A549 (cell line): ENCODE measurements around the gene LDLRAD4. TPM values are rescaled to one million over a fixed set of nuclear protein-coding genes. Genes with fewer than 3 reads are reported as not detected.

Experiments
- ATAC-seq, 2 experiments: fragments of 200-7000 bp in 1 of 2; fragments of >200 bp in 1 of 2; cut with Nextera tagmentation in 1 of 2; cut with Tn5 transposase in 1 of 2; 3 replicates each; pipeline versions ENCODE4 v1.8.0 to v1.9.1; 2018 to 2020; ENCODE audit warnings: mild to moderate bottlenecking in 1 of 2, moderate library complexity in 1 of 2
- CTCF ChIA-PET: fragments of 300-600 bp; sonication (Branson Sonifier 250); formaldehyde crosslinking; extraction: SDS; loops from one replicate; lab custom pipeline; 2021; ENCODE audit warnings: antibody characterized with exemption, inconsistent platforms; lab: Yijun Ruan, JAX
- POLR2A ChIA-PET: fragments of 350-600 bp; formaldehyde crosslinking; extraction: SDS; loops from one replicate; lab custom pipeline; 2021; ENCODE audit warnings: antibody characterized with exemption, inconsistent platforms; lab: Yijun Ruan, JAX
- DNase-seq, 2 experiments: peaks; one replicate each; pipeline versions ENCODE4 v3.0.0 to v3.0.0-alpha.2; 2011 to 2016; ENCODE audit warnings: low read depth in 1 of 2, low spot score in 1 of 2
- FAIRE-seq: peaks from 2 replicates; lab custom pipeline; 2011; peaks lifted over from hg19 to GRCh38; lab: Jason Lieb, UNC
- H3K27ac ChIP-seq, 2 experiments: fragments of >200 bp; sonication (Bioruptor Twin); formaldehyde crosslinking; 3 replicates each; pipeline ENCODE4 v1.5.1; 2016 to 2017
- H3K4me1 ChIP-seq: fragments of >200 bp; sonication (Bioruptor Twin); formaldehyde crosslinking; 3 replicates; pipeline ENCODE4 v1.6.1; 2016
- H3K4me2 ChIP-seq: fragments of >200 bp; sonication (Bioruptor Twin); formaldehyde crosslinking; 3 replicates; pipeline ENCODE4 v1.6.1; 2016
- H3K4me3 ChIP-seq: fragments of >200 bp; sonication (Bioruptor Twin); formaldehyde crosslinking; 3 replicates; pipeline ENCODE4 v1.5.1; 2016
- H3K9me3 ChIP-seq: fragments of >200 bp; sonication (Bioruptor Twin); formaldehyde crosslinking; 3 replicates; pipeline ENCODE4 v1.6.1; 2016
- BHLHE40 ChIP-seq: IDR thresholded peaks from 2 replicates; pipeline ENCODE4 v1.6.1; 2012; ENCODE audit warnings: low read depth, low read length, inconsistent platforms
- CEBPB ChIP-seq, 2 experiments: fragments of >200 bp in 1 of 2; sonication (Bioruptor Twin) in 1 of 2; formaldehyde crosslinking in 1 of 2; IDR thresholded peaks; 2 replicates each; pipeline ENCODE4 v1.6.1; 2012 to 2016
- CHD2 ChIP-seq: fragments of 150-350 bp; IDR thresholded peaks from 2 replicates; pipeline ENCODE4 v1.6.1; 2014; ENCODE audit warnings: low read length; ENCODE audit not compliant: partially characterized antibody
- CHD4 ChIP-seq: fragments of 200-600 bp; sonication (generic); IDR thresholded peaks from 2 replicates; pipeline ENCODE4 v1.6.1; 2016; ENCODE audit warnings: antibody characterized with exemption, mild to moderate bottlenecking, borderline replicate concordance
- EHF ChIP-seq: fragments of 250-450 bp; sonication (Bioruptor Pico); IDR thresholded peaks from 2 replicates; pipeline ENCODE4 v1.5.0; 2020; ENCODE audit warnings: mild to moderate bottlenecking
- FOSL2 ChIP-seq, 2 experiments: fragments of 450-650 bp in 1 of 2; fragments of >200 bp in 1 of 2; sonication (Bioruptor Twin) in 1 of 2; formaldehyde crosslinking; IDR thresholded peaks; 2 replicates each; pipeline versions ENCODE4 v1.5.0 to v1.6.1; 2016 to 2020; ENCODE audit warnings: mild to moderate bottlenecking in 1 of 2, moderate library complexity in 1 of 2
- FOXS1 ChIP-seq: fragments of 250-450 bp; sonication (Bioruptor Pico); IDR thresholded peaks from 2 replicates; pipeline ENCODE4 v1.5.0; 2020; ENCODE audit warnings: mild to moderate bottlenecking, moderate library complexity
- HDAC2 ChIP-seq: fragments of 200-600 bp; sonication (generic); IDR thresholded peaks from 2 replicates; pipeline ENCODE4 v1.6.1; 2016
- HEYL ChIP-seq: fragments of 250-450 bp; sonication (Bioruptor Pico); IDR thresholded peaks from 2 replicates; pipeline ENCODE4 v1.8.0; 2021; ENCODE audit warnings: mild to moderate bottlenecking, moderate library complexity
- HOXB5 ChIP-seq: fragments of 250-450 bp; sonication (Bioruptor Pico); IDR thresholded peaks from 2 replicates; pipeline ENCODE4 v1.5.0; 2020; ENCODE audit warnings: mild to moderate bottlenecking, moderate library complexity
- KDM1A ChIP-seq: fragments of 200-600 bp; sonication (generic); IDR thresholded peaks from 2 replicates; pipeline ENCODE4 v1.6.1; 2016; ENCODE audit warnings: low read depth, mild to moderate bottlenecking
- KDM5A ChIP-seq: fragments of 200-600 bp; sonication (generic); IDR thresholded peaks from 2 replicates; pipeline ENCODE4 v1.6.1; 2016; ENCODE audit warnings: antibody characterized with exemption, mild to moderate bottlenecking
- MAFK ChIP-seq: fragments of 450-650 bp; IDR thresholded peaks from 2 replicates; pipeline ENCODE4 v1.6.1; 2014; ENCODE audit not compliant: partially characterized antibody
- MAZ ChIP-seq: fragments of 150-350 bp; IDR thresholded peaks from 2 replicates; pipeline ENCODE4 v1.6.1; 2014; ENCODE audit warnings: antibody characterized with exemption, low read depth, low read length, borderline replicate concordance
- MYC ChIP-seq: IDR thresholded peaks from 2 replicates; pipeline ENCODE4 v1.6.1; 2012; ENCODE audit warnings: mild to moderate bottlenecking, inconsistent platforms, low read length, improper control_type of control experiment, borderline replicate concordance
- NFE2L2 ChIP-seq: fragments of 150-350 bp; conservative IDR thresholded peaks from 2 replicates; pipeline ENCODE4 v1.6.1; 2014; ENCODE audit warnings: low read length
- NPAS2 ChIP-seq: fragments of 250-450 bp; sonication (Bioruptor Pico); IDR thresholded peaks from 2 replicates; pipeline ENCODE4 v1.8.0; 2022; ENCODE audit warnings: mild to moderate bottlenecking, moderate library complexity, borderline replicate concordance
- POLR2A ChIP-seq: IDR thresholded peaks from 2 replicates; pipeline ENCODE4 v1.6.1; 2012; ENCODE audit warnings: mild to moderate bottlenecking, low read length
- POLR2AphosphoS2 ChIP-seq: conservative IDR thresholded peaks from 2 replicates; pipeline ENCODE4 v1.6.1; 2012; ENCODE audit warnings: low read length, improper control_type of control experiment, inconsistent platforms
- RCOR1 ChIP-seq: fragments of 150-350 bp; IDR thresholded peaks from 2 replicates; pipeline ENCODE4 v1.6.1; 2014; ENCODE audit warnings: antibody characterized with exemption, low read length, low read depth
- RNF2 ChIP-seq: fragments of 200-600 bp; sonication (generic); IDR thresholded peaks from 2 replicates; pipeline ENCODE4 v1.6.1; 2016; ENCODE audit warnings: low read depth, mild to moderate bottlenecking, antibody characterized with exemption, moderate library complexity, borderline replicate concordance
- TFCP2L1 ChIP-seq: fragments of 250-450 bp; sonication (Bioruptor Pico); IDR thresholded peaks from 2 replicates; pipeline ENCODE4 v1.5.0; 2021; ENCODE audit warnings: mild to moderate bottlenecking
- TP53 ChIP-seq: fragments of 250-450 bp; sonication (Bioruptor Pico); IDR thresholded peaks from 2 replicates; pipeline ENCODE4 v1.5.0; 2021; ENCODE audit warnings: mild to moderate bottlenecking, moderate library complexity
- ZC3H11A ChIP-seq: fragments of 450-650 bp; IDR thresholded peaks from 2 replicates; pipeline ENCODE4 v1.6.1; 2014; ENCODE audit warnings: antibody characterized with exemption, mild to moderate bottlenecking
- ZFP36 ChIP-seq: fragments of 450-650 bp; IDR thresholded peaks from 2 replicates; pipeline ENCODE4 v1.6.1; 2014; ENCODE audit warnings: borderline replicate concordance; ENCODE audit not compliant: partially characterized antibody
- WGBS: methylation state at CpG from one replicate; pipeline ENCODE4 v1.1.6; 2017; ENCODE audit errors: missing lambda C conversion rate; 5-methylcytosine and 5-hydroxymethylcytosine counted together
- polyA plus RNA-seq, 4 experiments: library from polyadenylated mRNA; depleted of rRNA in 3 of 4; stranded (reverse); fragments of >200 nt; fragmentation: RNase III in 1 of 4; extraction: RNeasy Plus Mini Kit Qiagen cat#74134 plus additional on column Dnase treatment in 1 of 4; gene quantifications; 2 replicates in 3 of 4; 3 replicates in 1 of 4; pipeline ENCODE4 v1.2.3, GENCODE V29; 2011 to 2017
- TF ChIP-seq, protein P1 (sequence below): fragments of 150-350 bp; IDR thresholded peaks from 2 replicates; pipeline ENCODE4 v1.6.1; 2014; ENCODE audit warnings: low read depth, mild to moderate bottlenecking, low read length
- TF ChIP-seq, protein P2 (sequence below): fragments of 450-650 bp; IDR thresholded peaks from 2 replicates; pipeline ENCODE4 v1.6.1; 2014; ENCODE audit warnings: antibody characterized with exemption

LDLRAD4 gene
- polyA plus RNA-seq, 2 of the 4 experiments (the other 2 are of a cell fraction): 5.2 to 7.6 TPM

DNA sequence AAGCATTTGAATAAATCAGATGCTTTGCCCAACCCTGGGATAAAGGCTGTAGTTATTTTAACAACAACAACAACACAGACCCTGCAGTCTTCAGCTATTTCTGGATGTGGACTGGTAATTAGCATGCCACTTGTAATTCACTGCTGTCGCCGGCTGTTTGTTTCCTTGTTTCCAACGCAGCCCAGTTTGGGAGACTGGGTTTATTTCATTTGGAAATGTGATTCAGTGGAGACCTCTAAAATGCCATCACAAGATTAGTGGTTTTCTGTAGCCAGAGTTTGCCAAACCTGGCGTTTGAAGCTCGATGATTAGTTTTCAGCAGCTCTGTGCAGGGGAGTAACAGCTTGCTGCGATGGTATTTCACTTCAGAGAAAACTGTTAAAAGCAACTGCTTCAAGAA lies 83.5 kb downstream of the LDLRAD4 start:
- WGBS: 57% methylated on average over 6 of the region's 6 CpGs
- no peak for FAIRE-seq

DNA sequence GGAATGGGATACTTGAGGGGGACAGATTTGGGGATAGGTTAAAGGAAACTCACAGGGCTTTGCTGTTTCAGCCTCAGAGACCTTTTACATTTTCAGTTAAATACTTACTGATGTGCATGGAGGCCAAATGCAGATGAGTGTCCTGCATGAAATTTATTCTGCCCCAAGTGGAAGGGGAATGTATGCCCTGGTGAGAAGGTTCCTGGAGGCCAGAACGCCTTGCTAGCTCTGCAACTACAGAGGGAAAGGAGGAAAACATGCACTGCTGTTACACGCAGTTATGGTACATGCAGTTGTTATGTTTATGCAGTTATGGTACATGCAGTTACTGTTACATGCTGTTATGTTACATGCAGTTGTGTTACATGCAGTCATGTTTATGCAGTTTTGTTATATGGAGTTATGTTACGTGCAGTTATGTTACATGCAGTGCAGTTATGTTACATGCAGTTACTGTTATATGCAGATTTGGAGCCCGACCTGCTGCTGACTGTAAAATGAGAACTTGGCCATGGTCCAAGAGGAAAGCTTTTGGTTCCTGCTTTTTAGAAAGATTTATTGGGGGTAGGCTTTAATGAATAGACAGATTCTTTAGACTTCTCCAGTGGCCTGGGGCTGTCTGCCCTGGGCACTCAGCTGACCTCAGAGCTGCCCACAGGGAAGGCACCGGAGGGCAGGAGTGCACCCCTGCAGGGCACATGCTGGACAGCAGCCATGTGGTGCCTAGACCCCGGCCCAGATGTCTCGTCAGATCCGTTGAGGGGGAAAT lies 84.1 kb downstream of the LDLRAD4 start:
- CTCF ChIA-PET: no interaction called here

More for the DNA sequence above, 83.5 kb downstream of the LDLRAD4 start:
- CTCF ChIA-PET: no interaction called here
- Histone ChIP-seq H3K4me3 (no peak overlapping the region), H3K4me1 (no peaks in the 10 kb centered on the region), H3K27ac (no peak overlapping the region)
- TF ChIP-seq FOSL2 (IDR thresholded peaks at IDR 0.05): no peak
- TF ChIP-seq FOSL2 (CRISPR knock-in tag; IDR thresholded peaks at IDR 0.05): no peak
- TF ChIP-seq NPAS2: no peak
- no peak for TF ChIP-seq ZC3H11A
- no peak for TF ChIP-seq HOXB5 (CRISPR knock-in tag)
- no peak for TF ChIP-seq ZFP36
- TF ChIP-seq, protein P1, sequence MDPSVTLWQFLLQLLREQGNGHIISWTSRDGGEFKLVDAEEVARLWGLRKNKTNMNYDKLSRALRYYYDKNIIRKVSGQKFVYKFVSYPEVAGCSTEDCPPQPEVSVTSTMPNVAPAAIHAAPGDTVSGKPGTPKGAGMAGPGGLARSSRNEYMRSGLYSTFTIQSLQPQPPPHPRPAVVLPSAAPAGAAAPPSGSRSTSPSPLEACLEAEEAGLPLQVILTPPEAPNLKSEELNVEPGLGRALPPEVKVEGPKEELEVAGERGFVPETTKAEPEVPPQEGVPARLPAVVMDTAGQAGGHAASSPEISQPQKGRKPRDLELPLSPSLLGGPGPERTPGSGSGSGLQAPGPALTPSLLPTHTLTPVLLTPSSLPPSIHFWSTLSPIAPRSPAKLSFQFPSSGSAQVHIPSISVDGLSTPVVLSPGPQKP: no peak
- TF ChIP-seq MYC: no peak
- TF ChIP-seq RCOR1: no peak
- TF ChIP-seq CHD4: no peak
- TF ChIP-seq HDAC2: no peak
- TF ChIP-seq MAZ: no peak
- TF ChIP-seq MAFK: no peak
- TF ChIP-seq, all 56 proteins: peak for 0
- POLR2A ChIA-PET: no interaction called here
- no peak overlapping the region for H3K4me2 ChIP-seq
- ATAC-seq (no peak), DNase-seq (no peak)
- no peaks in the 10 kb centered on the region for H3K9me3 ChIP-seq

DNA sequence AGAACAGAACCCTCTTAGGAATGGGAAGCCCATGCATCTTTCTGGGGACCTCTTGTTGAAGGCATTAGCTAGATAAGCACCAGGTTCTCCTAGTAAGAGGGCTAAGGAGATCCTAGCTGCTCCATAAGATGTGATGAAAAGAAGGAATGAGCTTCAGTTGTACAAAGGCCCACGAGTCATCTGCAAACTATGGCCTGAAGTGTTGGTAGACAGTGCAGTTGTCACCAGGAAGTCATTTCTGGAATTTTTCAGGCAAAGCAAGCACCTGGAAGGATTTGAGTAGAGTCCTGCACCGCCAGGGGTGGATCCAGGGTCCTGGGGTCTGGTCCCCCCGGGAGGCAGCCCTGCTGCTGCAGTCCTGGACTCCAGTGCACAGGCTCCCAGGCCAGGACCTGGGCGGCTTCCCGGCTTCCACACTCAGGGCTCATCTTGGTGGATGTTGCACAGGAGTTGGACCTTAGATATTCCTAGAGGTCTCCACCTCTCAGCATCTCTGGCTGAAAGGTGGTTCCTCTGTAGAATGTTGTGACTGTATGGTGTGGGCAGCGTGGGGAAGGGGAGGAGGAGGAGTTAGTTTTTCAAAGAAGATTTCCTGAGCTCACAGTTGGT lies 85.3 kb downstream of the LDLRAD4 start:
- Histone ChIP-seq H3K27ac (no peak overlapping the region), H3K9me3 (no peaks in the 10 kb centered on the region), H3K4me1 (no peaks in the 10 kb centered on the region), H3K4me3 (no peak overlapping the region), H3K4me2 (no peak overlapping the region)
- ChIA-PET CTCF (interaction anchor here (0.8 kb wide), 1 partner anchor 121 kb away, joined by 3 read pairs; no protein-coding TSS in a partner anchor), POLR2A (no interaction called here)
- 29% methylated on average over 5 of the region's 6 CpGs for WGBS
- no peak for DNase-seq
- ATAC-seq: no peak
- no peak for FAIRE-seq
- TF ChIP-seq TP53 (CRISPR knock-in tag) (no peak), CEBPB (IDR thresholded peaks at IDR 0.05) (no peak), KDM5A (no peak), HEYL (no peak), TFCP2L1 (CRISPR knock-in tag) (no peak), ZFP36 (no peak), BHLHE40 (no peak), KDM1A (no peak), CHD4 (no peak), FOXS1 (CRISPR knock-in tag) (no peak), EHF (CRISPR knock-in tag) (no peak), HOXB5 (CRISPR knock-in tag) (no peak)
- TF ChIP-seq, protein P2, sequence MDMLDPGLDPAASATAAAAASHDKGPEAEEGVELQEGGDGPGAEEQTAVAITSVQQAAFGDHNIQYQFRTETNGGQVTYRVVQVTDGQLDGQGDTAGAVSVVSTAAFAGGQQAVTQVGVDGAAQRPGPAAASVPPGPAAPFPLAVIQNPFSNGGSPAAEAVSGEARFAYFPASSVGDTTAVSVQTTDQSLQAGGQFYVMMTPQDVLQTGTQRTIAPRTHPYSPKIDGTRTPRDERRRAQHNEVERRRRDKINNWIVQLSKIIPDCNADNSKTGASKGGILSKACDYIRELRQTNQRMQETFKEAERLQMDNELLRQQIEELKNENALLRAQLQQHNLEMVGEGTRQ: no peak

More for the DNA sequence above, 84.1 kb downstream of the LDLRAD4 start:
- FAIRE-seq: no peak
- no peak overlapping the region for H3K4me3 ChIP-seq
- POLR2A ChIA-PET: no interaction called here
- no peak for TF ChIP-seq CHD4
- no peak for TF ChIP-seq POLR2AphosphoS2
- no peak for TF ChIP-seq RNF2
- TF ChIP-seq NFE2L2: no peak
- no peak for TF ChIP-seq CHD2
- TF ChIP-seq POLR2A: no peak
- TF ChIP-seq, all 56 proteins: peak for 0
- no peak for ATAC-seq
- no peak for DNase-seq
- Histone ChIP-seq H3K4me2 (no peak overlapping the region), H3K27ac (no peak overlapping the region), H3K4me1 (no peaks in the 10 kb centered on the region), H3K9me3 (no peaks in the 10 kb centered on the region)
- 51% methylated on average over 5 of the region's 8 CpGs for WGBS
